ENCODE measurements around the gene CTU2.

The CTU2 gene

DNA sequence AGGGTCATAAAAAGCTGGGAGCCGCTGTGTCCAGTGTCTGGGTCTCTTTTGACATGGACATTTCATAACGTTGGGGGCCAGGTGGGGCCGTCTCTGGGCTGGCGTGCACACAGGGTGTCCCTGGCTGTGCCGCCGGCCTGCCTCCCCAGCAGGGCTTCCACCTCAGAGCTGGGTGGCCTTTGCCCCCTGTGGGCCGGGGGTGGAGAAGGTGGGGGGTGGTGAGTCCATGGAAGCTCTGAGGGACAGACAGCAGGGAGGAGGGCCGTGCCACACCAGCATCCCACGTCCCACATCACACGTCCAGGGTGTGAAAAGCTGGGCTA is 19.1 kb upstream of the CTU2 start:
- Mint-ChIP-seq H3K4me3 (peak overlapping the region; percentile 27), H3K36me3 (ENCODE audit: low read depth) (peaks cover 1% of the 10 kb centered on the region), H3K4me1 (ENCODE audit: low read depth) (peaks cover 25% of the 10 kb centered on the region)

DNA sequence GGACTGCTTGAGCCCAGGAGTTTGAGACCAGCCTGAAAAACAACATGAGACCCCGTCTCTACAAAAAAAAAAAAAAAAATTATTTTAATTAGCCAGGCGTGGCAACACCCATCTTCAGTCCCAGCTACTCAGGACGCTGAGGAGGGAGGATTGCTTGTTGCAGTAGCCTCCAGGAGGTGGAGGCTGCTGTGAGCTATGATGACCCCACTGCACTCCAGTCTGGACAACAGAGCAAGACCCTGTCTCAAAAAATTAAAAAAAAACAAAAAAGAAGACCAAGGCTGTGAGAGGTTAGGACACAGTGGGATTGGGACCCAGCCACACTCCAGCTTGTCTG is 18.7 kb upstream of the CTU2 start:
- Mint-ChIP-seq H3K4me3 (no peak overlapping the region), H3K36me3 (ENCODE audit: low read depth) (no peaks in the 10 kb centered on the region), H3K4me1 (ENCODE audit: low read depth) (peaks cover 25% of the 10 kb centered on the region)

More for the DNA sequence above, 19.1 kb upstream of the CTU2 start:
- Mint-ChIP-seq H3K9me3 (no peaks in the 10 kb centered on the region), H3K27me3 (ENCODE audit: low read depth) (no peaks in the 10 kb centered on the region), H3K27ac (no peak overlapping the region)
- no peak for DNase-seq (ENCODE audit: low spot score)

DNA sequence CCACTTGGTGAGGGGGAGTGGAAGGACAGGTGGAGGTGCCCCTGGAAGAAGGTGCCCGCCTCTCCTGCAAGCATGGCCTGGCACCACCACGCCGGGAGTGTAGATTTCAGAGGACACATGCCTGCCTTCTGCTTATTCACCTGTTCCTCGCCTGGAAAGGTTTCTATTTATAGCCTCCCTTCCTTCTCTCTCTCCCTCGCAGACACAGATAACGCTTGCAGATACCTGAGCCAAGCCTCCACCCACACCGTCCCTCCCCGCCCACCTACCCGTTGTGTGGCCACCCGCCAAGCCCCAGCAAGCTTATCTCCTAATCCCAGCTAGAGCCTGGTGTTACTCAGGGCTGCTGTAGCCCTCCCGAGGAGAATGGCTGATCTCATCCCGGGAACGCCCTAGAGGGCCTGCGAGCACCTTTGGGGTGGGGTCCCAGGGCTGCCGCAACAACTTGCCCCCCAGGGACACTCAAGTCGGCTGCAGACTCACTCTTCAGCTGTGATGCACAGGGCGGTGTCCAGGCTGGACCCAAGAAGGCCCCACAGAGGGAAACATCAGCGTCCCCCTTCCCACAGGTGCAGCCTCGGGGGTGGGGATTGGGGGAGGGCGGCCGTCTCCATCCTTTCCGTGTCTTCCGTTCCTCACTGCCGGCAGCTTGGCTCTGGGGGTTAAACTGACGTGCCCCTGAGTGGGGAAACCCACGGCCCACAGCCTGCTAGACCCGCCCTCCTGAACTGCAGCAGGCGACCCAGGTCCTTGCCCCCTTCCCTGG is 18.1 kb upstream of the CTU2 start:
- Mint-ChIP-seq H3K4me3 (no peak overlapping the region), H3K4me1 (ENCODE audit: low read depth) (peaks cover 30% of the 10 kb centered on the region), H3K9me3 (no peaks in the 10 kb centered on the region), H3K27me3 (ENCODE audit: low read depth) (no peaks in the 10 kb centered on the region), H3K27ac (no peak overlapping the region), H3K36me3 (ENCODE audit: low read depth) (no peaks in the 10 kb centered on the region)
- DNase-seq (ENCODE audit: low spot score) = no peak

More for the DNA sequence above, 18.7 kb upstream of the CTU2 start:
- H3K27me3 Mint-ChIP-seq (ENCODE audit: low read depth) = no peaks in the 10 kb centered on the region
- H3K9me3 Mint-ChIP-seq = no peaks in the 10 kb centered on the region
- no peak for DNase-seq (ENCODE audit: low spot score)
- H3K27ac Mint-ChIP-seq = no peak overlapping the region

DNA sequence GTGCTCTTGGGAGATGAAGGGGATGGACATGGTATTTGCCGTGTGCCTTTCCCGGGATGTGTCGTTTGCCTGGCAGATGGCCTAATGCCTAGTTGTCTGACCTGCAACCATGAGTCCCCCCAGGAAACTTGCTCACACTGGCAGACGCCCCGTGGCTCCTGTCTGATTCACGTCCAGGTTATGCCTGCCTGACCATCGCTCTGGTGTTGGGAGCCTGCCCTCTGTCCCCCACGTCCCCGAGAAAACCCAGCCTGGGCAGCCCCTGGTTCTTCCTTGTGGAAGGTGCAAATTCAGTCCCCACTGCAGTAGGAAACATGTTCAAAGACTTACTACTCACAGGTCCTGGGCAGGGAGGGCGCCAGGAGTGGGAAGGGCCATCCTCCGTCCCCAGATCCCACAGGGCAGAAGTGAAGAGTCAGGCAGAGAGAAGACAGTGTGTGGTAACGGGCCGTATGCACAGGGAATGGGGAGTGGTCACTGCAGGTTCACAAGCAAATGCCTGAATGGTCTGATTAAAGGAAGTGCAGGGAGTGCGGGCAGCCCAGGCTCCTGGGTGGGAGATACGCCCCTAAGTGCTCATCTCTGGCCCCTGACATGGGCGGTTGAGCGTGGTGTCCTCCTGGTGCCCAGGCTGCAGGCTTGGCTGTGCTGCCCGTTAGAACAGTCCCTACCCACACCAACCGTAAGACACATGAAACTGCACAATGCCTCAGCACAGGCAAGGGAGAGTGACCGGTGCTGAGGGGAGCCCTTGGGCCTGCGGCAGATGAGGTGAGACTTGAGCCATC is 15.8 kb upstream of the CTU2 start:
- Mint-ChIP-seq H3K4me1 (ENCODE audit: low read depth) (peaks cover 26% of the 10 kb centered on the region), H3K36me3 (ENCODE audit: low read depth) (peaks cover 2% of the 10 kb centered on the region), H3K4me3 (peak overlapping the region; percentile 16), H3K27ac (peak overlapping the region; percentile 72), H3K9me3 (no peaks in the 10 kb centered on the region), H3K27me3 (ENCODE audit: low read depth) (no peaks in the 10 kb centered on the region)
- no peak for DNase-seq (ENCODE audit: low spot score)

DNA sequence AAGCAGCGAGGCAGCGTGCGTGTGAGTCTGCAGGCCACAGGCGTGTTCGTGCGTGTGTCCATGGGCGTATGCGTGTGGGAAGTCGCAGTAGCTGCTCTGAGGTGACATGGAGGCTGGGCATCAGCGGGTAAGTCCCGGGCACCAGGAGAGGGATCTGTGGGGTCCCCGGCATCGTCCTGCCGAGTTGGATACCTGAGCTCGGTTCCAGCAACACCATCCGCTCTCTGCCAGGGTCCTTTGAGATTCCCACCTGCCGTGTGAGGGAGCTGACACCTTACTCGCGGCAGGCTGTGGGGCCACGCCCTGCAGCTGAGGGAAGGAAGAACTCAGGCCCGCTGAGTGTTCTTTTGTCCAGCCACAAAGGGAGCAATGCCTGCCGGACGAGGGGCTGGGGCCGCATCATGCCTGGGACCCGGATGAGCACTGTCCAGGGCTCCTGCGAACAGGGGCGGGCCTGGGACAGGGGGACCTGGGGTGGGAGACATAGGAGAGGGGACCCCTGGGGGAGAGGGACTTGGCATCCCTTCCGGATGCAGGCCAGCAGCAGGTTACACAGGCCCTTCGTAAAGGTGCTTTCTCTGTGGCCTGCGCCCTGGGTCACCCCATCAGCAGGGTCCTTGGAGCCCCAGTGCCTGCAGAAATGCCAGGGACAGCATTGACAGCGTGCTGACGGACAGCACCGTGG is 15.0 kb upstream of the CTU2 start:
- H3K36me3 Mint-ChIP-seq (ENCODE audit: low read depth) = peaks cover 2% of the 10 kb centered on the region
- H3K9me3 Mint-ChIP-seq = no peaks in the 10 kb centered on the region
- peak overlapping the region; percentile 71 for H3K4me3 Mint-ChIP-seq
- H3K27ac Mint-ChIP-seq = peak overlapping the region; percentile 72
- no peaks in the 10 kb centered on the region for H3K27me3 Mint-ChIP-seq (ENCODE audit: low read depth)
- H3K4me1 Mint-ChIP-seq (ENCODE audit: low read depth) = peaks cover 26% of the 10 kb centered on the region
- DNase-seq (ENCODE audit: low spot score) = no peak

DNA sequence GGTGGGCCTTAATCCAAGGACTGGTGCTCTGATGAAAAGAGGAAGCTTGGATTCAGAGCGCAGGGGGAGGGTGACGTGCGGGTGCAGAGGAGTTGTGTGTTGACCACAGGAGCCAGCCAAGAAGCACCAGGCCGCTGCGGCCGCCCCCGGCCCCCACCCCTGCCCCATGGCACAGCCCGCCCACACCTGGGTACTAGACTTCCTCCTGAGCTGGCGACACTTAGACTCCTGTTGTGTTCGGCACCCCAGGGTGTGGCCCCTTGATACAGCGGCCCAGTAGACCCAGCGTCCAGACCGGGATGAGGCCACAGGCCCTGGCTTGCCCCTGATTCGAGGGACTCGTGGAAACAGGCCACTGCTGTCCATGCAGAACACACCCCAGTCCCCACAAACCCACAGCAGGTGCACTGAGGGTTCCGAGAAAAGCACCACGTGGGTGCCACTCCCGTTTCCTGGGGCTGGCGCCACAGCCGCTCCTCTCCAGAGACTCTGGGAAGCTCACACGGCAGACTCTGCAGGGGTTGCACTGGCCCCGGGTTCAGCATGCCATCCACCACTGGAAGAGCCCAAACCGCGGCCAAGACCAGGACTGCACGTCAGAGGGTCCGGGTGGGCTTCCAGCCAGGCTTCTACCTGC is 14.3 kb upstream of the CTU2 start:
- Mint-ChIP-seq H3K9me3 (no peaks in the 10 kb centered on the region), H3K4me1 (ENCODE audit: low read depth) (peaks cover 26% of the 10 kb centered on the region), H3K27ac (peak overlapping the region; percentile 78), H3K4me3 (peak overlapping the region; percentile 71), H3K36me3 (ENCODE audit: low read depth) (peaks cover 2% of the 10 kb centered on the region), H3K27me3 (ENCODE audit: low read depth) (no peaks in the 10 kb centered on the region)
- no peak for DNase-seq (ENCODE audit: low spot score)

DNA sequence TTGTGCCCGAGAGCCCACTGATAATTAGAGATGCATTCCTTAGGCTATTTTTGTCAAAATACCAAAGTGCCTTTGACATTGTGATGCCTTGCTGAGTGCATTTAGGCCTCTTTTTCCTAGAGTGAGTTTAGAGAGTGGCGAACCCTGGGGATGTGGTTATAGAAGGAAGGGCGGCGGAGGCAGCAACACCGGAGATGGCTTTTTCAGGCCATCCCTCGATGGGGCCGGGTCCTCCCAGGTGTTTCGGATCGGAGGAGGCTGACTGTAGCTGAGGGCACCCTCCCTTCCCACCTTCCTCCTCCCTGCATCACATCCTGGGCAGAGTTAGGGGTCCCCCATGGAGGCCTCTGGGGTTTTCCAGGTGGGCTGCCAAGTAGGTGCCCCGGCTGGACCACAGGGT is 13.4 kb upstream of the CTU2 start:
- H3K9me3 Mint-ChIP-seq = no peaks in the 10 kb centered on the region
- H3K27me3 Mint-ChIP-seq (ENCODE audit: low read depth) = no peaks in the 10 kb centered on the region
- peaks cover 30% of the 10 kb centered on the region for H3K4me1 Mint-ChIP-seq (ENCODE audit: low read depth)
- no peak for DNase-seq (ENCODE audit: low spot score)
- peaks cover 7% of the 10 kb centered on the region for H3K36me3 Mint-ChIP-seq (ENCODE audit: low read depth)
- peak overlapping the region; percentile 69 for H3K27ac Mint-ChIP-seq
- peak overlapping the region; percentile 71 for H3K4me3 Mint-ChIP-seq

DNA sequence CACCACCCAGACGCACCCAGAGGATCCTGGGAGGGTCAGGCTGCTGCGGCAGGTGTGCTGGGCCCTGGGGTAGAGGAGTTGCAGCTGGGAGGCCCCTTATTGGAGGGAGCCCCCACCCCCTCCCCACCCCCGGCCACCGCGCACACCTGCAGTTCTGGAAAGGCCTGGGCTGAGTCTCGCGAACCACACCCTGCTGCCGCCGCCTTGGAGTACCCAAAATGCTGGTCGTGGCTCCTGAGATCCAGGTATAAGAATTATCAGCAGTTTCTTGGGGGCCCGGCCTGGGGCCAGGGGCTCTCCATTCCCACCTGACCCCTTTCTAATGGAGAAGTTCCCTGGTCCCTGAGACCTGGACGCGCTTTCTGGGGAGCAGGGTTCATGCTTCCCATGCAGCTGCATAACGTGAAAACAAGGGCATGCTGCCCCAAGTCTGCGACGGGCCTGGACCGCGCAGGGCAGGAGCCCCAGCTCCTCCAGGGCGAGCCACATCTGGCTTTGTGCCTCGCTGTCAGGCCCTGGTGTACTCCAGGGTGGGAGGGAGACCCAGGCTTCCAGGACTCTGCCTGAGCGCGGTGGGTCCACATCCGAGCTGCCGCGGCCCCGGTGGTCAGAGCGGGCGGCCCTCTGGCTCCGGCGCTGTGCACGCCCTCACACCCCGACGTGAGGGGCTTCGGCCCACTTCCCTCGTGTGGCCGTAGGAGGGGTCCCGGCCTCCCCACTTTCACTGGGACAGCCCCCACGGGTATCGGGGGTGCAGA is 12.7 kb upstream of the CTU2 start:
- Mint-ChIP-seq H3K36me3 (ENCODE audit: low read depth) (peaks cover 11% of the 10 kb centered on the region), H3K9me3 (no peaks in the 10 kb centered on the region), H3K4me1 (ENCODE audit: low read depth) (peaks cover 31% of the 10 kb centered on the region), H3K27ac (no peak overlapping the region), H3K4me3 (no peak overlapping the region), H3K27me3 (ENCODE audit: low read depth) (no peaks in the 10 kb centered on the region)
- no peak for DNase-seq (ENCODE audit: low spot score)

DNA sequence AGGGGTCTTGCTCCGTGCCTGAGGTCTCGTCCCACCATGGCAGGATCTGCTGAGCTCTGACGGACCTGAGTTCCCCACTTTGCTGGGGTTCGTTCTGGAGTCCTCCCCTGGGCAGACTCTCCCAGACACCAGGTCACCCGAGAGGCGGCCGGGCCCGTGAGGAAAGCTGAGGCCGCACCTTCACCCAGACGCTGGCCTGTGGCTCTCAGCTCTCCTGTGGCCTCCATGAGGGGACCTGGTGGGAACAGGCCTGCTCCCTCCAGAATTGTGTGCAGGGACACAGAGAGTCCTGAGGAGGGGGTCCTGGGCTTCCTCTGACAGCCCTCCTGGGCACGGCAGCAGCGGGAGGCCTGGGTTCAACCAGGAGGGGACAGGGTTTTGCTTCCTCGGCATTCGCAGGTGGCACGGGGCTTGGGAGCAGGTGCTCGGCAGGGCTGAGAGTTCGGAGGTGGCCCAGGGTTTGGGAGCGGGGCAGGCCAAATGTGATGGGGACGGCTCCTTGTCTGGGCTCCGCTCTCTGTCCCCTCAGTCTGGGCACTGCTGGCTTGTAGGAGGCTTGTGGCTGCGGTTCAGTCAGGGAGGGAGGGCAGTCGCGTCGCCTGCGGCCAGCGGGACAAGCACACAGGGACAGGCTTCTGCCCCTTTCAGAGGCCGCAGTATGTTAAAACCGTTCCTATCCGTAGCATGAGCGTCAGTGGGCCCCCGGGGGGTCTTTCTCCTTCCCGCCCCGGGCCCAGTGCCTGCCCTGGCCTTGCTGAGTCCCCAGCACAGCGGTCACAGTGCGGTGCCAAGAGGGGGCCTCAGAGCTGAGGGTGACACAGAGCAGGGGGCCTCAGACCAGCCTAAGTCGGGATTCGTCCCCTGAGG is 11.8 kb upstream of the CTU2 start:
- peaks cover 27% of the 10 kb centered on the region for H3K4me1 Mint-ChIP-seq (ENCODE audit: low read depth)
- peak overlapping the region; percentile 61 for H3K27ac Mint-ChIP-seq
- DNase-seq (ENCODE audit: low spot score) = no peak
- H3K4me3 Mint-ChIP-seq = no peak overlapping the region
- no peaks in the 10 kb centered on the region for H3K27me3 Mint-ChIP-seq (ENCODE audit: low read depth)
- H3K9me3 Mint-ChIP-seq = no peaks in the 10 kb centered on the region
- peaks cover 11% of the 10 kb centered on the region for H3K36me3 Mint-ChIP-seq (ENCODE audit: low read depth)

DNA sequence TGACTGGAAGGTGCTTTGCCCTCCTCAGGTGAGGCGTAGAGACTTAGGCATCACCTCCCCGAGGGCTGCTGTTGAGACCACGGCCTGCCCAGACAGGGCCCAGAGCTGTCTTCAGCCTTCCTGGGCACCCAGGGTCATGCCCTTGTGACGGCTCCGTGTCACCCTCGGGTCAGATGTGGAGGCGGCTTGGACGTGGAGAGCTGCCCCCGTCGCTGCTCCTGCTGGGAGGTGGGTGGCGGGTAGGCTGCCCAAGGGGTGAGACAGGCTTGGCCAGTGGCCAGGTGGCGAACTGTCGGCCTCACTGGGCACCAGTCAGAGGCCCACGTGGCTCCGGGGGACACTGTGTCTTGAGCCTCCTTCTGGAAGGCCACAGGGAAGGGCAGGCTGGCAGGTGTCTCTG is 11.1 kb upstream of the CTU2 start:
- Mint-ChIP-seq H3K36me3 (ENCODE audit: low read depth) (peaks cover 18% of the 10 kb centered on the region), H3K27ac (peak overlapping the region; percentile 45), H3K4me1 (ENCODE audit: low read depth) (peaks cover 34% of the 10 kb centered on the region), H3K4me3 (no peak overlapping the region), H3K27me3 (ENCODE audit: low read depth) (no peaks in the 10 kb centered on the region), H3K9me3 (no peaks in the 10 kb centered on the region)
- DNase-seq (ENCODE audit: low spot score) = no peak

DNA sequence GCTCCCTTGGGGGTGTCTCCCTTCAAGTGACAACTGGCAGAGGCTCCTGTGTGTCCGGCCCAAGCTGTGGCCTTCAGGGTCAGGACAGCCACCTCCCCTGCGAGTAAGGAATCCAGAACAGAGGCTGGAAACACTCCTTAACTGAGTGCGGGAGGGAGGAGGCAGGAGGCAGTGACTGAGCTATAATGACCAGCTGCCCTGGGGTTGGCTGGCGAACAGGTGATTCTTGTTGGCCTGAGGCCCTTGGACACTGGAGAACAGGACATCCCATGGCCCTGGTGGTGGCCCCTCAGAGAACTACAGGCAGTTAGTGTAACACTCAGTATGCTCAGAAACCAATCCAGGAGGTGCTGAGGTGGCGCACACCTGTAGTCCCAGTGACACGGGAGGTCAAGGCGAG is 10.6 kb upstream of the CTU2 start:
- no peaks in the 10 kb centered on the region for H3K27me3 Mint-ChIP-seq (ENCODE audit: low read depth)
- H3K4me3 Mint-ChIP-seq = no peak overlapping the region
- peaks cover 33% of the 10 kb centered on the region for H3K4me1 Mint-ChIP-seq (ENCODE audit: low read depth)
- H3K27ac Mint-ChIP-seq = peak overlapping the region; percentile 45
- H3K9me3 Mint-ChIP-seq = no peaks in the 10 kb centered on the region
- DNase-seq (ENCODE audit: low spot score) = no peak
- H3K36me3 Mint-ChIP-seq (ENCODE audit: low read depth) = peaks cover 22% of the 10 kb centered on the region

DNA sequence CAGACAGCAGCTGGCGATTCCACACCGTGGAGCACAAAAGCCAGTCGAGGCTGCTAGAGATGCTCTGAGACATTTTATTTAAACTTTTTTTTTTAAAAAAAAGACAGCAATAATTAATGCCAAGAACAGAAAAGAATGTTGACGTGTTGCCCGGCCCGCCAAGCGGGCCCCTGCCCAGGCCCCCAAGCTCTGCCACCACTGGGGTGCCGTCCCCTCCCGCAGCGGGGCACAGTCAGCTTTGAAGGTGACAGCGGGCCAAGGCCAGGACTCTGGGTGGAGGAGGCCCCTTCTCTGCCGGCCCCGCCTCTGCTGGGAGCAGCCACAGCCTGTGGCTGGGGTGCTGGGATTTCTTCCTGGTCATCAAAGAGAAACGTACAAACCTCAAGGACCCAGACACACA is 9.9 kb upstream of the CTU2 start:
- peaks cover 30% of the 10 kb centered on the region for H3K4me1 Mint-ChIP-seq (ENCODE audit: low read depth)
- no peak overlapping the region for H3K4me3 Mint-ChIP-seq
- no peaks in the 10 kb centered on the region for H3K9me3 Mint-ChIP-seq
- H3K27me3 Mint-ChIP-seq (ENCODE audit: low read depth) = no peaks in the 10 kb centered on the region
- peaks cover 26% of the 10 kb centered on the region for H3K36me3 Mint-ChIP-seq (ENCODE audit: low read depth)
- no peak for DNase-seq (ENCODE audit: low spot score)
- no peak overlapping the region for H3K27ac Mint-ChIP-seq
